NOMO-1 (cell line): Measurements from ENCODE around the gene PREX1.
A peak's percentile ranks its signal among the peaks of the same experiment; 100 is the strongest.
"Not testable (repeated sequence)": the region's sequence is repeated elsewhere in the genome, so short reads cannot be mapped to it uniquely, and the experiment has no call there.

Experiments
- DNase-seq, 2 experiments: peaks; one replicate each; lab custom pipeline; 2025; ENCODE audit not compliant: unreplicated experiment in 2 of 2; lab: John Stamatoyannopoulos, UW

The PREX1 gene

DNA sequence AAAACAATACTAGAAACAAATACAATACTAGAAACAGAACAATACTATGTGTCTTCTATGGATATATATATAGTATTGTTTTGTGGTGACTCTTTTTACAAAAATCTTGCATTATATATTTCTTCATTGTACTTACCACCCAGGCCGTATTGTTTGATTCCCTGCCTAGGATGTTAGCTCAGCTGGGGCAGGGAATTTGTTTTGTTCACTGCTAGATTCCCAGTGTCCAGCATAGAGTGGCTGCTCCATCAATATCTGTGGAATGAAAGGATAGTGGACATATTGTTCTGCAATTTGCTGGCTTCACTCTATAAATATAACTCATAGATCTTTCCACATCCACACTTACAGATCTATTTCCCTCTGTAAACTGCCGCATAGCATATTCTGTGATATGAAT, 21.5 kb upstream of the PREX1 start:
- DNase-seq = no peak

DNA sequence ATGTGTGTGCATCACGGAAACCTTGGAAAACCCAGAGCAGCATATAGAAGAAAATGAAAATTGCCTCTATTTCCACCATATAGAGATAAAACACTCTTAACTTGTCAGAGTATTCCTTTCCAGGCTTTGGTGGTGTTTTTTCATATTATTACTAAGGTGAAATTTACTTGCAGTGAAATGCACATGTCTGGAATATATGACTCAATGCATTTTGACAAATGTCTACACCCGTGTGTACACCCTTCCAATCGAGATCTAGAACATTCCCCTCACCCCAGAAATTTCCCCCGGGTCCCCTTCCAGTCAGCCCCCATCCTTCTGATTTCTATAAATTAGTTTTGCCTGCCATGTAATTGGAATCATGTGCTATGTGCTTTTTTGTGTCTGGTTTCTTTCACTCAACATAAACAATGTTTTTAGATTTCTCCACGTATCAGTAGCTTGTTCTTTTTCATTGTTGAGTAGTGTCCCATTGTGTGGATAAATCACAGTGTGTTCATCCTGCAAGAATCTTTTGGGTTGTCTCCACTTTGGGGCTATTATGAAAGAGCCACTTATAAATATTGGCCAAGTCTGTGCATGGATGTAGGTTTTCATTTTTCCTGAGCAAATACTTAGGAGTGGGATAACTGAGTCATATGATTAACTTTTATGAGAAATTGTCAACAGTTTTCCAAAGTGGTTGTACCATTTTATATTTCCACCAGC, 19.9 kb upstream of the PREX1 start:
- DNase-seq = no peak

DNA sequence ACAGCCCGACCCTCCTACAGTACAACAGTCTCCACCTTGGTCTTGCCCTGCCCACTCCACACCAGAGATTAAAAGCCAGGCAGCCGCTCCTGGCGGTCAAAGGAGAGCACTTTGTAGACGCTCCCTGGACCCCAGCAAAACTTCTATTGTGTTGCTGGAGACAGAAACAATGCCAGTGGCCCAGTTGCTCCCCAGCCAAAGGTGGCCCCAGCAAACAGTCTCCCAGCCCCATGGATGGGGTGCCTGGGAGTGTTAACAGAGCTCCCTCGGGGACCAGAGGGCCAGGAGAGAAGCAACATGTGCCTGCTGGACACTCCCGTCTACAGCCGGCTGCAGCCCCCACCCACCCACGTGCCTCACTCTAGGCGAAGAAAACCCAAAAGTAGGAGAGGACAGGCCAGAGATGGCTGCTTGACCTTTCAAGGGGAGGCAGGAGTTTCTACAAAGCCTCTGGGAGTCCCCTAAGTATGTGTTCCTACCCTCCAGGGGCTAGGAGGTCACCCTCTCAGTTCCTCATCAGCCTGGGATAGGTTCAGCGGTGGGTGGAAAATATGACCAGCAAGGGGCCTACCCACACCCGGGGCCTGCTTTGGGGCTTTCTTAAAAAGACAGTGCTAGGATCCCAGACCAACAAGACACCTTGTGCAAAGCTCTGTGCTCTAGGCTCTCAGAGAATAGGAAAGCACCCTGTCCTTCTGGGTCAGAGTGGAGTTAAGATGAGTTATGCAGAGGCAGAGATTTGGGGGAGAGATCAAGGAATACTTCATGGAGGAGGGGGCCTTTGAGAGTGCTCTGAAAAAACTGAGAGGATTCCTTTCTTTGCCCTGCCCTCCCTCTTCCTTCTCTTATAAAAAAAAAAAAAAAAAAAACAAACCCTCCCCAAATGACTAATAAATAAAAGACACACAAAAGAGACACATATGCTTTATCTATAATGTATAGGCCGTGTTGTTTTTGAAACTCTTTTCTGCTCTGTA, 19.0 kb upstream of the PREX1 start:
- peak; percentile 80 to 88 for DNase-seq

DNA sequence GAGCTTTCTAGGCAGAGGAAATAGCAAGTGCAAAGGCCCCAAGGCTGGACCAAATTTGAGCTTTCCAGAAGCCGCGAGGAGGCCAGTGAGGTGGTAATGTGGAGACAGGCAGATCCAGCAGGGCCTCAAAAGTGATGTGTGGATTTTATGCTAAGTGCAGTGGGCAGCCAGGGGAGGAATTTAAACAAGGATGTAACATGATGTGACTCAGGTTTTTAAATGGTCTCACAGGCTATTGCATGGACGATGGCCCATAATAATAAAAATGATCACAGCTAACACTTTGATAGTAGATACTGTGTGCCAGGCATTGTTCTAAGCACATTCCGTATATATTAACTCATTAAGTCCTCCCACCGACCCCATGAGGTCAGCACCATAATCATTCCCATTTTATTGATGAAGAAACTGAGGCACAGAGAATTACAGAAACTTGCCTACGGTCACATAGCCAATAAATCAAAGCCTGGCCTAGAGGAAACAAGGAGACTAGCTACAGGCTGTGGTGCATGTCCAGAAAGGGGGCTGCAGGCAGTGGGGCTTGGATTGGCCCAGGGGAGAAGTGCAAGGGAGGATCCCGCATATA, 18.0 kb upstream of the PREX1 start:
- DNase-seq = no peak

DNA sequence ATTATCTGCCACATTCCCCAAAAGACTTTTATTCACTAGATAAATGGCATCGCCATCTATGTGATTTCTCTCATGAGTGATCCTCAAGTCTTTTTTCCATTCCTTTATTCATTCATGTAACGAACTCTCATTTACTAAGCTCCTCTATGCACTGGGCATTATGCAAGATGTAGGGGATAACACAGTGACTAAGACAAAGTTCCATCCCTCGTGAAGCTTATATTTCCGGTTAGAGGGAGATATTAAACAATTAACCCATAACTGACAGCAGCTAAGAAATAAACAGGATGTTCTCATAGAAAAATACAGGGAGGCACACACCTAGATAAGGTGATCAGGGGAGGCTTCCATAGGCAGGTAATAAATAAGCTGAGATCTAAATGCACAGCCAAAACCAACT, 17.2 kb upstream of the PREX1 start:
- peak in 1 of 2 experiments; percentile 71 for DNase-seq

DNA sequence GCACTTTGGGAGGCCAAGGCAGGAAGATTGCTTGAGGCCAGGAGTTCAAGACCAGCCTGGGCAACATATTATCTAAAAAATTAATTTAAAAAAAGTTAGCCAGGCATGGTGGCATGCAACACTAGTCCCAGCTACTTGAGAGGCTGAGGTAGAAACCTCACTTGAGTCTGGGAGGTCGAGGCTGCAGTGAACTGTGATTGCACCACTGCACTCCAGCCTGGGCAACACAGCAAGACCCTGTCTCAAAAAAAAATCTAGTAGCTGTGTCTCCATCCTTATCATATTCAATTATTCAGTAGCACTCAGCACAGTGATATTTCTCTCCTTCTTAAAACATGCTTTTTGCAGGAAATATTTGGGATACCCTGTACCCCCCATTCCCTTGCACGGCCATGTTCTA, 16.1 kb upstream of the PREX1 start:
- not testable (repeated sequence) for DNase-seq

GRCh38 chr20:48843057-48843806, 15.4 kb upstream of the PREX1 start:
- no peak for DNase-seq

- DNase-seq = no peak
Observed at GRCh38 chr20:48841875-48842529, 14.2 kb upstream of the PREX1 start.

DNA sequence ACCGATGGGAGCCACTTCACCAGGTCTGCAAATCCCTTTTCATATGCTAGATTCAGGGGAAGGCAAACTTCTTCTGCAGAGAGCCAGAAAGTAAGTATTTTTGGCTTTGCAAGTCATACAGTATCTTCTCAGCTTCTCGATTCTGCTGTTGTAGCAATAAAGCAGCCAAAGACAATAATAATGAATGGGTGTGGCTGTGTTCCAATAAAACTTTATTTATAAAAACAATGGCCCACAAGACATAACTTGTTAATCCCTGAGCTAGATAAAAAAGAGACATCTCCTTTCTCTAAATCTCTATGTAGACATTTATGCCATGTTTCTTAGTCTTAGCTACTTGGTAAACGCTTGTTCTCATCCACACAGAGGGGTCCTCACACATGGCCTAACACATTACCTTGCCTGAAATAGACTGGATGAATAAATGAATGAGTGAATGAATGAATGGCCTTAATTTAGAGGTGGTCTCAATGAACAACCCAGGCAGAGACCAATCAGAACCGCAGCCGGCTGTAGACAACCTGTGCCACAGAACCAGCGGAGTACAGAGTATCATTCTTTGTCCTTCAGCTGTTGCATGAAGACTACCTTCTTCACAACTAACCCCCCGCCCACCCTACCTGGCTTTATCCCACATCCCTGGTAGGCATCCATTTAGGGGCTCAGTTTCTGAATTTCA, 13.5 kb upstream of the PREX1 start:
- no peak for DNase-seq

GRCh38 chr20:48839154-48839917, 11.5 kb upstream of the PREX1 start:
- peak; percentile 47 to 58 for DNase-seq

- no peak for DNase-seq
Observed at GRCh38 chr20:48837014-48837413, 9.2 kb upstream of the PREX1 start.

- DNase-seq = no peak
Observed at GRCh38 chr20:48835390-48835789, 7.6 kb upstream of the PREX1 start.

DNA sequence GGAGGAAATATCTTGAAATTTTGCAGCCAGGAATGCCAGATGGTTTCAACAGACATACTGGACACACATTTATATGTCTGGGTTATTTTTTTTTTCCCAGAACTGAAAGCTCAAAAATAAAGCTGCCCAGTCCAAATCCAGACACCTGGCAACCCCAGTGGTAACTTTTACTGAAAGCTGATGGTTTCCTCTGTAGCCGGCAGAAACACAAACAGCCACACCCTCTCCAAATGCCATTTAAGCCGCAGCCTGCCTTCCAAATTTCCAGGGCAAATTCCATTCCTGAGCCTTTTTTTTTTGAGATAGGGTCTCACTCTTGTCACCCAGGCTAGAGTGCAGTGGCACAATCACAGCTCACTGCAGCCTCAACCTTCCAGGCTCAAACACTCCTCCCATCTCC, 6.5 kb upstream of the PREX1 start:
- DNase-seq = no peak

DNA sequence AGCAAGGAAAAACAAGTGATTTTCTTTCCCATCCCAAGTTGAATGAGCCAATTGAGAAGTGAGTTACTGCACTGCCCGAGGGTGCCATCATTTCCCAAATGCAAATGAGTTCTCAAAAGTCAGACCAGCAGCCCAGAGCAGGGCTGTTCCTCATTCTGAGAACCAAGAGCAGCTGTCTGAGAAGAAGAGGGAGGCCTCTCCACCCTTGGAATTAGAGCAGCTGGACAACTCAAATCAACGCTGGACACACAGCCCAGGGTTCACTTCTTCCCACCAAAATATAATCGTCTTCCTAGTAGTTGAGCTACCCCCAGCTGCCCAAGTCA, 4.6 kb upstream of the PREX1 start:
- peak; percentile 50 to 59 for DNase-seq

DNA sequence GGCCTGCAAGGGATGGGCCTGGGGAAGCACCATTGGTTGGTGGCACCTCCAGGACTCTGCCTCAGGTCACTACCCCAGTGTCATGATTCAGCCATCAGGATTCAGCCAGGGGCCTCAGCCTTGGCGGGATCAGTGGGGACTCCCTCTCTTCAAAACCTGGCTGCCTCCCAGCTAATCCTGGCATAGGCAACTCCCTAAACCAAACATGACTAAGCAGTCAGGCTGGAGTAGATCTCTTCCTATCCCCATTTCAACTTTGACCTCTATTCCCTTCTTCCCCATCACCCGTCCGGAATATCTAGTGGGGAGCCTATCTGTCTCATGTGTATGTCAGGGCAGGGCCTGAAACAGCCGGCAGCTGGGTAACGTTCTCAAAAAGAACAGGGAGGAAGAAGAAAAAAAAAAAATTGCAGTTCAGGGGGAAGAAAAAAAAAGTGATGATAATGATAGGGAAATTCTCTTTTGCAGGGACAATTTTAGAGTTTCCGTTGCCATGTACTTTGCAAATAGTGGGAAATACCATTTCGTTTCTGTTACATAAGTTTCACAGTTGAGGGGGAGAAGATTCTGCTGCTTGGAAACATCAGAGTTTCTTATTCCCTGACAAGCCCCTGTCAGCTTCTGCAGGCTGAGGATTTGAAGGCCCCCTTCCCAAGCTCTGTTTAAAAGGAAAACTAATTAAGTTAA, 4.1 kb upstream of the PREX1 start:
- DNase-seq = peak in 1 of 2 experiments; percentile 33

DNA sequence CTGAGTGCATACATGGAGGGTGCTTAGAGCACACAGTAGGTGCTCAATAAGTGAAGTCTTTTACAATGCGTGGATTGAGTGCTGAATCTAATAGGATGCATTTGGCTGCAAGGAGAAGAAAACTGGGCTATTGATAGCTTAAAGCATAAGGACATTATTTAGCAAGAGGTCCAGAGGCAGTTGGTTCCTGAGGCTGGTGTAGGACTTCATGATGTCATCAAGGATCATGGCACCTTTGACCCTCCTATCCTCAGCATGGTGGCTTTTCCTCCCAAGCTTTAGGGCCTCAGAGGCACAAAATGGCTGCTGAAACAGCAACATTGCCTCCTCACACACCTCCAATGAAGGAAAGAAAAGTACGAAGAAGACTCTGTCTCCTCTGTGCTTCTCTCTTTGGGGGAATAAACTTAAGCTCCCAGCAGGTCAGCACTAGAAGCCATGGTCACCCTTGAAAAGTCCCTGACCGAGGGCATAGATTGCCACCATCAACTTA, 3.1 kb upstream of the PREX1 start:
- no peak for DNase-seq

DNA sequence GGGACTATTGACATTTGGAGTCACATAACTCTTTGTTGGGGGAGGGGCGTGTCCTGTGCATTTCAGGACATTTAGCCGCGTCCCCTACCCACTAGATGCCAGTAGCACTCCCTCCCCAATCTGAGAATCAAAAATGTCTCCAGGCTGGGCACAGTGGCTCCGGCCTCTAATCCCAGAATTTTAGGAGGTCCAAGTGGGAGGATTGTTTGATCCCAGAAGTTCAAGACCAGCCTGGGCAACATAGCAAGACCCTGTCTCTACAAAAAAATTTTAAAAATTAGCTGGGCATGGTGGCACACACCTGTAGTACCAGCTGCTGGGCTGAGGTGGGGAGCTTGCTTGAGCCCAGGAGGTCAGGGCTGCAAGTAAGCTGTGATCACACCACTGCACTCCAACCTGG, 2.1 kb upstream of the PREX1 start:
- DNase-seq = no peak

DNA sequence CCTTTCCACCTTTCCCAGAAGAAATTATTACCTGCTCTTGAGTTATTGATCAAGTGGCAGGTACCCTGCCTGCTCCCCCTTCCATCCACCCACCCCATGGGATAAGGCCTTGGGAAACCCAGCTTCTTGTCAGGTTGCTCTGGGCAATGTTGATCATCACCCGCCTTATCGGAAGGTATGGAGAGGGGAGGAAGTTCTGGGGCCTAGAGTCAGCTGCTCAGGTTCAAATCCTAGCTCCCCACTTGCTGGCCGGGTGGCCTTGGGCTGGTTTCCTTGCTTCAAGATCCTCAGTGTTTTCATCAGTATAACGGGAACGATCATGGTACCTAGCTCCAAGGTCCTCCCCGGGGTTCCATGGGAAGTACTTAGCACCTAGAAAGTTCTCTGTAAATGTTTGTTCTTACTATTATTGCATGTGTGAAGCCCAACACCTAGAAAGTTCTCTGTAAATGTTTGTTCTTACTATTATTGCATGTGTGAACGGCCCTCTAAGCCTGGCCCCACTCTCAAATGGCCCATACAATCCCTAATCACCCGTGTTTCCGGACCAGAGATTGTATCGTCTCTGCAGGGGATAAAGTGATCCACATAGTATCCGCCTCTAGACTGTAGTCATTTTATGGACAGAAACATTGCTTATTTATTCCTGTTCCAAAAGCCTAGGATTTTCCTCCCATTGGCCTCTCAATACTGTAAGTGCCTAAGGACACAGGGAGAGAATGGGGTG, 1.1 kb upstream of the PREX1 start:
- DNase-seq = no peak
